Posterior vena cava (tissue), 2 donors: Measurements from ENCODE around the gene ZNF672. TPM values are rescaled to one million over a fixed set of nuclear protein-coding genes. Genes with fewer than 3 reads are reported as not detected.

ENCODE experiments used
- DNase-seq: peaks from one replicate; pipeline ENCODE4 v3.0.0-alpha.2; 2020; ENCODE audit warnings: low spot score
- intact Hi-C, 2 donors: fragments of 100-400 bp; cut with DNase I; formaldehyde crosslinking; loops; one replicate each; pipeline versions ENCODE4 v1.14.1 to v1.14.2; 2022 to 2023
- total RNA-seq, 2 donors: library from RNA; stranded (reverse); fragmentation: NEBNext Ultra II Directional; extraction: Animal tissue kit (Norgen Biotek cat#: 25700); gene quantifications; one replicate each; pipeline ENCODE4 v1.2.1, GENCODE V29; 2021
- donor health status: DM: yes; HTN: yes; CAD: no.
- donor health status: DM: yes; HTN: yes; CAD: no.

Gene ZNF672
- total RNA-seq, 2 donors from 2014 or later: 17.6 to 23.4 TPM

DNA sequence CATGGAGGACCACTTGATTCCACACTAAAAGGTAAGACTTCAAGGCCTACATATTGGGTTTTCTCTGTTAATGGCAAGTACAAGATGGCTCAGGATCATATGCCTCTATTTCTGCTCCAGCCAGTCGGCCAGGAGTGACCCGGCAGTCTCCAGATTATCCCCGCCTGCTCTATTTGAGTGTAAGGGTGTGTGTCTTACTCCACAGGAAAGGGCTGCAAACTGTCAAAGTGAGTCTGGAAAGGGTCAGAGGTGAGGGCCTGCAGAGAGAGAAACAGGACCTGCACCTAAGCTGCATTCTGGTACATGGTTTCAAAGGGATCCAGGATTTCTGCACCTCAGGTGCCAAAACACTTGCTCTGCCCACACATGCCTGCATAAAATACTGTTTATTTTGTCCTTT, 11.6 kb downstream of the ZNF672 start:
- no peak for DNase-seq
- intact Hi-C loops: no loop called here

- intact Hi-C loops: no loop called here
- no peak for DNase-seq
Observed at GRCh38 chr1:248850124-248850523, 12.1 kb downstream of the ZNF672 start.

GRCh38 chr1:248850536-248851251, 12.7 kb downstream of the ZNF672 start:
- DNase-seq: no peak
- intact Hi-C loops: no loop called here

DNA sequence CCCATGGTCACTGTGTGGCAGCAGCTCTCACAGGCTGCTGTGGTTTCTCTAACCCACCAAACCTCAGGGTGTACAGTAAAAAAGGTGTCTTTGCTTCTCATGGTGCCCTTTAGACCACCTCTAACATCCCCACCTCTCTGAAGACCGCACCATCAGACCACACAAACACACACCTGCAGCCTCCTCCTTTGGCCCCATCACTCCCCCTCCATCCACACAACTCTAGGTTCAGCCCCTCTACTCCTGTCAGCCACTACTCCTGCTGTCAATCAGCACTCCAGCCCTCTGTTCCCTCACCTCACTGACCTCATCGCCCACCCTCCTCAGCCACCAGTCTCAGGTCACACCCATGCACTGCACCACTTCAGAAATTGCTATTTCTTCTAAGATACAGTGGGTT, 13.4 kb downstream of the ZNF672 start:
- intact Hi-C loops: no loop called here
- DNase-seq: no peak

DNA sequence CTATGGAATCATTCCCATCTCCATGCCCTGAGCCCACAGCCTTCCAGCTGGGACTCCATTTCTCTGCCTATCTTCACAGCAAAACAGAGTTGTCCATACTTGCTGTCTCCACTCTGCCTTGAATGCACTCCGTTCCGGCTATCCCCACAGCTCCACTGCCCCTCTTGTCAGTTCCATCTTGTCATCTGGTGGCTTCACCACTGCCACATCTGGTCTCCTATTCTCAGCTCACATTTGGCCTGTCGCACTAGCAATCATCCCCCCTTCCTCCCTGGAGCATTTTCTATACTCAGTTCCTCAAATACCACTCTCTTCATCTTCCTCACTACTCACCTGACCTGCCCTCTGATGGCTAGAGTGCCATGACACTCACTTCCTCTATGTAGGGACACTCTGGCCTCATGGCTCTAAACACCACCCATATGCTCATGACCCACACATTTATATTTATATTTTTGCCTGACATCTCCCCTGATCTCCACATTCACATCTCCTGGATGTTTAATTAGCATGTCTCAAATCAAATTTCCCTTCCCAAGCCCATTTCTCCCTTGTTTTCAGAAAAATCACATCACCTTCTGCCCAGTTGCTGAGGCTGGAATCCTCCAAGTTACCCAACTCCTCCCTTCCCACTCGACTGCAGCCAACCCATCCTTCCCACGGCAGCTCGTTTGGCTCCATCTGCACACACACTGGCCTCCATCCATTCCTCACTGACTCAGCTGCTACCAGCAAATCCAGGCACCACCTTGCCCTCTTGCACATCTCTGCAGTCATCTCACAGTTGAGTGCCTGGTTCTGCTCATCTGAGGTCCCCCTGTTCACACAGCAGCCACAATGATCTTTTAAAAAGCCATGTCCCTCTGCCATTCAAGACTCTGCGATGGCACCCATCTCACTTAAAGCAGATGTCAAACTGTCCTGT, 14.7 kb downstream of the ZNF672 start:
- no peak for DNase-seq
- intact Hi-C loops: no loop called here

DNA sequence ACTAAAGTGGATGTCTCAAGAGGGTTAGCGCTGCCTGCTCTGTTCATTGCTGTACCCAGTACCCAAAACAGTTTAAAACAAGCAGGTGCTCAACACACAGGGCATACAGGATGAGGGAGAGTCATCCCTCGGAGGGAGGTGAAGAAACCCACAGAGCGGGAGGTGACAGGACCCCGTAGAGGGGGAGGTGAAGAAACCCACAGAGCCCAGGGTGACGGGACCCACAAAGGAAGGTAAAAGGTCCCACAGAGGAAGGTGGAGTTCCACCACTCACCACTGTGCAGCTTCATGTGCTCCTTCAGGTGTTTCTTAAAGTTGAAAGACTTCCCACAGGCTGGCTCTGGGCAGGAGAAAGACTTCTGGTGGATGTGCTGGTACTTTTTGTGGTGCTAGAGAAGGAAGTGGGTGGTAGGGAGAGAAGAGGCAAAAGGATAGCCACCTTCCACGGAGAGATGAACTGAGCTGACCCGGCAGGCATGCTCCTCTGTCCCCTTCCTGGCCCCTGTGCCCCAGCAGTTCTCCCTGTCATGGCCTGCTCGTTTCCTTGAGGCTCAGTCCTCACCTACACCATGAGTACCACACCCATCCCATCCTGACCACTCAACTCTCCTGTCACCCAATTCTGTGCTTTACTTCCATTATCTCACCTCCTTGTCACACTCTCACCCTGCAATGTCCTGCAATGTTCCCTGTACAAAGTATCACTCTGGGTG, 15.8 kb downstream of the ZNF672 start:
- peak; percentile 63 for DNase-seq
- intact Hi-C loops: no loop called here

DNA sequence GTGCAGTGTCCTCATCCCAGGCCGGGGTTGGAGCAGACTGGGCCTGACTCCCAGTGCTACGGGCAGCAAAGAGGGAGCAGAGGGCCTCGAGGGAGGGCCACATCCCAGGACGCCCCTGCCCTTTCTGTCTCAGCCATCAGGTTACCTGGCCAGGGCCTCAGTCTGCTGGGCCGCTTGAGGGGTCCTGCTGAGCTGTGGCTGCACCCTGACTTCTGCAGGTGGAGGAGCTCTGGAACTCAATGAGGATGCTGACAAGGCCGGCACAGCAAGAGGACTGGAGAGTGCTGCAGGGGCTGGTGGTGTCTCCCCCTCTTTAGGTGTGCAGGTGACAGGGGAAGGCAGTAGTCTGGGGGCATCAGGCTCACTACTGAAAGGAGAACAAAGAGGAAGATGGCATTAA, 17.6 kb downstream of the ZNF672 start:
- no peak for DNase-seq
- intact Hi-C loops: no loop called here

- no peak for DNase-seq
- intact Hi-C loops: no loop called here
Observed at GRCh38 chr1:248856176-248856575, 18.2 kb downstream of the ZNF672 start.

DNA sequence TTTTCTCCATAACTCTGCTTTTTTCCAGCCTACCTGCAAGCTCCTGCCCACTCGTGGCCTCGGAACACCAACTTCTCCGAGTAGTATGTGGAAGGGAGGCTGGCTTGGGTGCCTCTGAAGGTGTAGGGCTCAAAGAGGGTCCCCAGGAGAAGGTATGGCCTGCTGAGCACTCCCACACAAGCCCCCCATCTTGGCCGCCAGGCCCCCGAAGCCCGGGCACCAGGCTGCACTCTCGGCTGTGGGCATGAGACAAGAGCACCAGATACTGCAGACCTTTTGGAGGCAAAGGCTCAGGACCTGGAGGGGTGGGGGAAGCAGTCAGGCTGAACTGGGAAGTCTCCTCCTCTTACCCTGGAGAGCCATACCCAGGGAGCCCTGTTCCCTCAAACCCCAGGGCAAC, 19.2 kb downstream of the ZNF672 start:
- no peak for DNase-seq
- intact Hi-C loops: no loop called here

GRCh38 chr1:248857749-248858095, 19.7 kb downstream of the ZNF672 start:
- DNase-seq: no peak
- intact Hi-C loops: no loop called here

DNA sequence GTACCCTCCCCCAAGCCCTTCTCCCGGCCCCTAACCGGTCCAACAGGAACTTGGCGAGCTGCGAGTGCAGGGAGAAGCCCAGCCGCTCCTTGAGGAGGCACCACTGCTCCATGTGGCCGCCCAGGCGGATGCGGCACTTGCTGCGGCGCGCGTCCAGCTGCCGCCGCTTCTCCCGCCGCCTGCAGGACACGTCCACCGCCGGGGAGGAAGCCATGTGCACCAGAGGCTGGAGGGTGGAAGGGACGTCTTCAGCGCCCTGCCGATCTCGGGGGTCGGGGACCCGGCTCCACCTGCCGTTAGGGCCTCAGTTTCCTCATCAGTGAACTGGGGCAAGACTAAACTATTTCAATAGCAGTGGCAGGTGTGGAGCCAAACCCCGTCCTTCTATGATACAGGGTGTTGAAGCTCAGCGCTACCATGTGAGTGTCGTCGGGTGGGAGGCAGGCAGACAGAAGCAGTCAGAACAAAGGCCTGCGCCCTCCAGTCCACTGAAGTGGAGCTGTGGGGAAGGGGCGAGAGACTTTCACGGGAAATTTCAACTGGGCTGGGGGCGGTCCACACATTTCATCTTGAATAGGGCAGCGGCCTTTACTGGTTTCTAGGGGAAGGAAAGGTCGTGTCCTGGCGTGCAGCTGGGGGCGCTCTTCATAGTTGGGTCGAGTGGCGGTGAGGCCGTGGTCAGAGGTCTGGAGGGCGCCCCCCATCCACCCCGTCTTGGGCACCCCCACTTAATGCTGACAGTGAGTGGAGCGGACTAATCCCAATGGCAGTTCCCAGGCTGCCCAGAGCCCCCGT, 20.3 kb downstream of the ZNF672 start:
- intact Hi-C loops: no loop called here
- peak; percentile 90 for DNase-seq

- DNase-seq: peak; percentile 100
- intact Hi-C loops: no loop called here
Observed at GRCh38 chr1:248858891-248859889, 21.2 kb downstream of the ZNF672 start, which contains the start of gene ZNF692. Gene ZNF692 (minus strand): TSS chr1:248859085. CDS start chr1:248858309, 776 bp downstream.

DNA sequence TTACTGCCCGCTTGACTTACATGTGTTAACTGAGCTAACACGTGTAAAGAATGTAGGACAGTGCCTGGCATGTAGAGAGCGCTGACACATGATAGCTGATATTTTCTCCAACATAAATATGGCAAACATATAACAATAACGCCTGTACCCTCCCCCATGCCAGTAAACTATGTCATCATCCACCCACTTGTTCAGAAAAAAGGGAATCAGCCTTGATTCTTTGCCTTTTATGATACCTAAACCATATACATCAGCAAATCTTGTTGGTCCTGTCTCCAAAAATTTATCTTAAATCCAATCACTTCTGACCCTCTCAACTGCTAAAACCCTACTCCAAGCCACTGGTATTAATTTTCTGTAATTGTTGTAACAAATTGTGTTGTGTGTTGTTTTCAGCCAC, 22.0 kb downstream of the ZNF672 start:
- DNase-seq: no peak
- intact Hi-C loops: no loop called here

DNA sequence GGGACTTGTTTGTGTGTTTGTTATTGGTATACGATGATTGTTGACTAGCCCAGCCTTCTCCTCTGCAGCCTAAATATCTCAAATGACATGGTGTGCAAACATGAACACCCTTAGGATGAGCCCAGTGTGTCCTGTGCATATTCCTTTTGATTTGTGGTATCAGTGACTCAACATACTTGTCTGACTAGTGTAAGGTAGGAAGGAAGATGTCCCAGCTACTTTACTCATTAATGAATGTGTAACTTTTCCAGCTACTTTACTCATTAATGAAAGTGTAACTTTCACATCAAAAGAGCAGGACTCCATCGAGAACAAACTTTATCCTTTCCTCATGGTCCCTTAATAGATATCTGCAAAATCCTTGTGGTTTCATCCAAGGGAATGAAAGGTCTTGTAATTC, 23.6 kb downstream of the ZNF672 start:
- no peak for DNase-seq
- intact Hi-C loops: no loop called here

DNA sequence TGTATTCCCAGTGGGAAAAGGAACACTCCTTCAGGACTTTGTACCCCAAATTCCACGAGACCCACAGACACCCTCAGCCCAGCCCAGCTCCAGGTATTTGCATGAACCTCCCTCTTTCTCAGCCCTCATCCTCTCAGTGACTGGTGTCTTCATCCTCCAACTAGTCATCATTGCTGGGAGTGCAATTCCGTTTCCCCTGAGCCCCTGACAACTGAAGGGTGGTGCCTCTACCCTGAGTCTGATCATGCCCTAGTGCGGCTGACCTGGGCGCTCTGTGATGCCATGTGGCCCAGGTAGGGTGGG, 24.6 kb downstream of the ZNF672 start:
- intact Hi-C loops: no loop called here
- DNase-seq: no peak

GRCh38 chr1:248862998-248863881, 25.2 kb downstream of the ZNF672 start:
- intact Hi-C loops: no loop called here
- DNase-seq: peak; percentile 95

DNA sequence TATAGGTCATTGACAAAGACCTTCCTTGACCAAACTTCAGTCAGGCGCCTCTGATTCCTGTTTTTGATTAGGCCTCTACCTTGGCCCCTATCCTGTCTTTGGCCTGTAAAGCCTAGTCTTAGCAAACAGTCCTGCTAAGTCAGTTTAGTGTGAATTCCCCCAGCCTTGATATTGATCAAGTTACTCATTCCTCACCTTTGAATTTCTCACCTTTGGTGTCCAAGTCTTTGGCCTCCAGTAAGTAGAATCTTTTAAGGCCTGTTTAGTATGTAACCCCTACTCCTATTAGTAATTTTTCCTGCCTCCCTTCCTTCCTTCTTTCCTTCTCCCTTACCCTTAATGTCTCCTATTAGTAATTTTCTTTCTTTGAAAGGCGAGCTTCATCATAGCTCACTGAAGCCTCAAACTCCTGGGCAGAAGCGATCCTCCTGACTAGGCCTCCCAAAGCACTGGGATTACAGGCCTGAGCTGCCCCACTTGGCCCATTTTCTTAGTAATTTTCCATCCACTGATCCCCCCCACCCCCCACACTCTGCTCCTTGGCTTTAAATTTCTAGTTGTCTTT, 33.9 kb downstream of the ZNF672 start:
- intact Hi-C loops: no loop called here
- DNase-seq: no peak
